Activated CD4-positive, alpha-beta T cell treated with anti-CD3 and anti-CD28 coated beads, Interleukin-2, Interleukin-4, amounts not matched to agents 100 ng/mL and 50 ng/mL, durations not matched to agents 16 hours and 8 hours (primary cell): ENCODE data around the gene KLB.
"Not testable (repeated sequence)": the region's sequence is repeated elsewhere in the genome, so short reads cannot be mapped to it uniquely, and the experiment has no call there.

Experiments used
- DNase-seq: peaks from one replicate; pipeline ENCODE4 v3.0.0-alpha.2; 2020; ENCODE audit warnings: low spot score

KLB gene

GRCh38 chr4:39426728-39427127 is 20.0 kb downstream of the KLB start:
- DNase-seq: no peak

- DNase-seq: no peak
Measured at GRCh38 chr4:39427520-39428114, 20.9 kb downstream of the KLB start.

GRCh38 chr4:39429476-39430334 is 23.0 kb downstream of the KLB start:
- DNase-seq: no peak

GRCh38 chr4:39433878-39434492 is 27.3 kb downstream of the KLB start:
- DNase-seq: no peak

- no peak for DNase-seq
Measured at GRCh38 chr4:39435659-39436563, 29.2 kb downstream of the KLB start.

- no peak for DNase-seq
Measured at GRCh38 chr4:39441593-39441992, 34.9 kb downstream of the KLB start.

GRCh38 chr4:39442998-39443397 is 36.3 kb downstream of the KLB start:
- DNase-seq: peak; percentile 50

- DNase-seq: no peak
Measured at GRCh38 chr4:39446483-39446841, 39.7 kb downstream of the KLB start.

- DNase-seq: peak; percentile 35
Measured at GRCh38 chr4:39446842-39447573, 40.3 kb downstream of the KLB start.

- no peak for DNase-seq
Measured at GRCh38 chr4:39450618-39451017, 43.9 kb downstream of the KLB start.

- DNase-seq: no peak
Measured at GRCh38 chr4:39451423-39452023, 44.8 kb downstream of the KLB start.

- no peak for DNase-seq
Measured at GRCh38 chr4:39452153-39452859, 45.6 kb downstream of the KLB start.

GRCh38 chr4:39452860-39453587 is 46.3 kb downstream of the KLB start:
- no peak for DNase-seq

GRCh38 chr4:39453738-39454137 is 47.0 kb downstream of the KLB start:
- DNase-seq: no peak

- no peak for DNase-seq
Measured at GRCh38 chr4:39455486-39455885, 48.8 kb downstream of the KLB start.

- DNase-seq: no peak
Measured at GRCh38 chr4:39456946-39457763, 50.4 kb downstream of the KLB start.

GRCh38 chr4:39458161-39458504 is 51.4 kb downstream of the KLB start:
- DNase-seq: not testable (repeated sequence)

- DNase-seq: peak; percentile 97
Measured at GRCh38 chr4:39458505-39459300, 52.0 kb downstream of the KLB start, which contains the start of the genes LIAS and RPL9. Gene LIAS, plus strand, starts transcription at chr4:39459056. Its CDS starts 62 bp downstream, at chr4:39459118. Gene RPL9, minus strand, starts transcription at chr4:39458922. Its CDS starts 483 bp downstream, at chr4:39458439.
